ENCODE results near the gene DGCR2. TPM values are rescaled to one million over a fixed set of nuclear protein-coding genes. Genes with fewer than 3 reads are reported as not detected.

DGCR2 gene
- total and polyA plus RNA-seq, 10 of the 15 experiments (the other 5 are each of a cell fraction or from before 2014, with no cell fraction given) = 0.19 to 28.4 (median 16.0) TPM

GRCh38 chr22:19039796-19040280, 82.4 kb downstream of the DGCR2 start (continued):
- no peak for TF ChIP-seq SKIL (IDR thresholded peaks at IDR 0.05; ENCODE audit: low read depth, poor library complexity, severe bottlenecking)
- no peak for TF ChIP-seq JUND (IDR thresholded peaks at IDR 0.05; ENCODE audit: low read depth, low read length)
- no peak for TF ChIP-seq SRF (IDR thresholded peaks at IDR 0.05; ENCODE audit: low read depth in 2 of 2, low read length in 2 of 2)
- TF ChIP-seq FOS (IDR thresholded peaks at IDR 0.05; ENCODE audit: borderline replicate concordance, extremely low read depth, insufficient read length) = no peak
- TF ChIP-seq, protein P1, sequence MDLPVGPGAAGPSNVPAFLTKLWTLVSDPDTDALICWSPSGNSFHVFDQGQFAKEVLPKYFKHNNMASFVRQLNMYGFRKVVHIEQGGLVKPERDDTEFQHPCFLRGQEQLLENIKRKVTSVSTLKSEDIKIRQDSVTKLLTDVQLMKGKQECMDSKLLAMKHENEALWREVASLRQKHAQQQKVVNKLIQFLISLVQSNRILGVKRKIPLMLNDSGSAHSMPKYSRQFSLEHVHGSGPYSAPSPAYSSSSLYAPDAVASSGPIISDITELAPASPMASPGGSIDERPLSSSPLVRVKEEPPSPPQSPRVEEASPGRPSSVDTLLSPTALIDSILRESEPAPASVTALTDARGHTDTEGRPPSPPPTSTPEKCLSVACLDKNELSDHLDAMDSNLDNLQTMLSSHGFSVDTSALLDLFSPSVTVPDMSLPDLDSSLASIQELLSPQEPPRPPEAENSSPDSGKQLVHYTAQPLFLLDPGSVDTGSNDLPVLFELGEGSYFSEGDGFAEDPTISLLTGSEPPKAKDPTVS (IDR thresholded peaks at IDR 0.05; ENCODE audit: low read depth, low read length) = no peak
- TF ChIP-seq, protein P2, sequence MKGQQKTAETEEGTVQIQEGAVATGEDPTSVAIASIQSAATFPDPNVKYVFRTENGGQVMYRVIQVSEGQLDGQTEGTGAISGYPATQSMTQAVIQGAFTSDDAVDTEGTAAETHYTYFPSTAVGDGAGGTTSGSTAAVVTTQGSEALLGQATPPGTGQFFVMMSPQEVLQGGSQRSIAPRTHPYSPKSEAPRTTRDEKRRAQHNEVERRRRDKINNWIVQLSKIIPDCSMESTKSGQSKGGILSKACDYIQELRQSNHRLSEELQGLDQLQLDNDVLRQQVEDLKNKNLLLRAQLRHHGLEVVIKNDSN (IDR thresholded peaks at IDR 0.05; ENCODE audit: borderline replicate concordance, extremely low read length, insufficient read depth, low read depth, low read length) = no peak
- TF ChIP-seq SMC3 (IDR thresholded peaks at IDR 0.05; ENCODE audit: borderline replicate concordance, low read length) = no peak
- TF ChIP-seq ZSCAN29 (IDR thresholded peaks at IDR 0.05) = no peak
- TF ChIP-seq SIN3A (IDR thresholded peaks at IDR 0.05; ENCODE audit: low read depth, low read length) = no peak
- no peak for TF ChIP-seq HDAC2 (IDR thresholded peaks at IDR 0.05)
- TF ChIP-seq, protein P3, sequence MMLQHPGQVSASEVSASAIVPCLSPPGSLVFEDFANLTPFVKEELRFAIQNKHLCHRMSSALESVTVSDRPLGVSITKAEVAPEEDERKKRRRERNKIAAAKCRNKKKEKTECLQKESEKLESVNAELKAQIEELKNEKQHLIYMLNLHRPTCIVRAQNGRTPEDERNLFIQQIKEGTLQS (IDR thresholded peaks at IDR 0.05; ENCODE audit: borderline replicate concordance, extremely low read depth, low read depth, low read length) = no peak
